Calu3 (cell line): ENCODE measurements around the gene CD200R1. TPM values are rescaled to one million over a fixed set of nuclear protein-coding genes. Genes with fewer than 3 reads are reported as not detected.

Experiments used
- BruUV-seq: library from RNA; stranded (reverse); fragments of 400-500 nt; replicated peaks from 2 replicates; lab custom pipeline; 2021; lab: Mats Ljungman, UMichigan
- CTCF ChIA-PET: fragments of 300-600 bp; sonication (Branson Sonifier 250); formaldehyde crosslinking; loops from one replicate; lab custom pipeline; 2022; ENCODE audit warnings: antibody characterized with exemption; lab: Charles Lee
- DNase-seq: peaks from one replicate; pipeline ENCODE4 v3.0.0; 2022
- H3K27ac Mint-ChIP-seq: one replicate; pipeline ENCODE4 v1.8.0; 2022; ENCODE audit warnings: mixed read lengths; ENCODE audit not compliant: unreplicated experiment
- H3K27me3 Mint-ChIP-seq: one replicate; pipeline ENCODE4 v1.8.0; 2022; ENCODE audit warnings: mixed read lengths; ENCODE audit not compliant: unreplicated experiment
- H3K36me3 Mint-ChIP-seq: one replicate; pipeline ENCODE4 v1.8.0; 2022; ENCODE audit warnings: mild to moderate bottlenecking, moderate library complexity, mixed read lengths; ENCODE audit not compliant: insufficient read depth, unreplicated experiment
- H3K4me1 Mint-ChIP-seq: one replicate; pipeline ENCODE4 v1.8.0; 2022; ENCODE audit warnings: mild to moderate bottlenecking, low read depth, mixed read lengths; ENCODE audit not compliant: unreplicated experiment
- H3K4me3 Mint-ChIP-seq: one replicate; pipeline ENCODE4 v1.8.0; 2022; ENCODE audit warnings: mild to moderate bottlenecking, low read depth, moderate library complexity, mixed read lengths; ENCODE audit not compliant: unreplicated experiment
- H3K9me3 Mint-ChIP-seq: one replicate; pipeline ENCODE4 v1.8.0; 2022; ENCODE audit warnings: low read depth, mixed read lengths; ENCODE audit not compliant: unreplicated experiment
- intact Hi-C: fragments of 100-400 bp; cut with micrococcal nuclease; formaldehyde crosslinking; loops from one replicate; pipeline ENCODE4 v1.10.0; 2022; ENCODE audit not compliant: unreplicated experiment
- total RNA-seq: library from RNA; stranded (reverse); gene quantifications from 2 replicates; pipeline ENCODE4 v1.2.3, GENCODE V29; 2022
- TF ChIP-seq, protein P1 (sequence below): fragments of 200-600 bp; IDR thresholded peaks from one replicate; pipeline ENCODE4 v1.8.0; 2022; ENCODE audit warnings: antibody characterized with exemption; ENCODE audit not compliant: unreplicated experiment

CD200R1 gene
- total RNA-seq, 1 experiment from 2014 or later = not detected

- DNase-seq = no peak
- CTCF ChIA-PET = no interaction called here
- intact Hi-C loops = no loop called here
- no peaks in the 10 kb centered on the region for H3K4me1 Mint-ChIP-seq
- TF ChIP-seq, protein P1, sequence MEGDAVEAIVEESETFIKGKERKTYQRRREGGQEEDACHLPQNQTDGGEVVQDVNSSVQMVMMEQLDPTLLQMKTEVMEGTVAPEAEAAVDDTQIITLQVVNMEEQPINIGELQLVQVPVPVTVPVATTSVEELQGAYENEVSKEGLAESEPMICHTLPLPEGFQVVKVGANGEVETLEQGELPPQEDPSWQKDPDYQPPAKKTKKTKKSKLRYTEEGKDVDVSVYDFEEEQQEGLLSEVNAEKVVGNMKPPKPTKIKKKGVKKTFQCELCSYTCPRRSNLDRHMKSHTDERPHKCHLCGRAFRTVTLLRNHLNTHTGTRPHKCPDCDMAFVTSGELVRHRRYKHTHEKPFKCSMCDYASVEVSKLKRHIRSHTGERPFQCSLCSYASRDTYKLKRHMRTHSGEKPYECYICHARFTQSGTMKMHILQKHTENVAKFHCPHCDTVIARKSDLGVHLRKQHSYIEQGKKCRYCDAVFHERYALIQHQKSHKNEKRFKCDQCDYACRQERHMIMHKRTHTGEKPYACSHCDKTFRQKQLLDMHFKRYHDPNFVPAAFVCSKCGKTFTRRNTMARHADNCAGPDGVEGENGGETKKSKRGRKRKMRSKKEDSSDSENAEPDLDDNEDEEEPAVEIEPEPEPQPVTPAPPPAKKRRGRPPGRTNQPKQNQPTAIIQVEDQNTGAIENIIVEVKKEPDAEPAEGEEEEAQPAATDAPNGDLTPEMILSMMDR = no peak
- no peak overlapping the region for H3K27ac Mint-ChIP-seq
- no peaks in the 10 kb centered on the region for H3K27me3 Mint-ChIP-seq
- H3K9me3 Mint-ChIP-seq = no peaks in the 10 kb centered on the region
- H3K4me3 Mint-ChIP-seq = no peak overlapping the region
- BruUV-seq = no TSS peak
- H3K36me3 Mint-ChIP-seq = peaks cover 12% of the 10 kb centered on the region
Observed at GRCh38 chr3:113002679-113003078, 27.8 kb upstream of the CD200R1 start.

- H3K36me3 Mint-ChIP-seq = peaks cover 12% of the 10 kb centered on the region
- no TSS peak for BruUV-seq
- no peak overlapping the region for H3K27ac Mint-ChIP-seq
Observed at GRCh38 chr3:113002037-113002436, 27.1 kb upstream of the CD200R1 start.

GRCh38 chr3:113000691-113001090 lies 25.8 kb upstream of the CD200R1 start:
- intact Hi-C loops = no loop called here
- no peaks in the 10 kb centered on the region for H3K27me3 Mint-ChIP-seq
- no peak overlapping the region for H3K4me3 Mint-ChIP-seq
- TF ChIP-seq, protein P1 = no peak
- no peaks in the 10 kb centered on the region for H3K9me3 Mint-ChIP-seq
- DNase-seq = no peak
- no TSS peak for BruUV-seq
- H3K27ac Mint-ChIP-seq = no peak overlapping the region
- H3K4me1 Mint-ChIP-seq = no peaks in the 10 kb centered on the region
- CTCF ChIA-PET = interaction anchor here (0.9 kb wide), 1 partner anchor 35 kb away, joined by 4 read pairs; no protein-coding TSS in a partner anchor
- H3K36me3 Mint-ChIP-seq = peaks cover 10% of the 10 kb centered on the region

More at GRCh38 chr3:113002037-113002436, 27.1 kb upstream of the CD200R1 start:
- no peak for DNase-seq
- intact Hi-C loops = no loop called here
- Mint-ChIP-seq H3K4me1 (no peaks in the 10 kb centered on the region), H3K27me3 (no peaks in the 10 kb centered on the region), H3K4me3 (no peak overlapping the region), H3K9me3 (no peaks in the 10 kb centered on the region)
- TF ChIP-seq, protein P1 = no peak
- CTCF ChIA-PET = no interaction called here

DNA sequence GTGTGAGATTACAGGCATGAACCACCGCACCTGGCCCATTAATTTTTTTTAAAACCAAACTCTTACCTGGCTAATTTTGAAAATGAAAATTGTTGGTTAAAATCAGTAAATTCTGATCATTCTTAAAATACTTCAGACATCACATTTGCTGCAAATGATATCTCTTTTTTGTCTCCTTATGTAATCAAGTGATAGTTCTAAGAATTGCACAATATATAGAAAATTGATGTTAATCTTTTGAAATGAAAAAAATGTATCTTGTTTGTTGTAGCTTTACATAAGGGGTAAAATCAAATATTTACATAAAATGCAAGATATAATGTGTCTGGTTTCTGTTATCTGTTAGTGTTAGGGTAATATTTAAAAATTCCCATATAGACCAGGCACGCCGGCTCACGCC lies 20.9 kb upstream of the CD200R1 start:
- Mint-ChIP-seq H3K9me3 (no peaks in the 10 kb centered on the region), H3K36me3 (peaks cover 10% of the 10 kb centered on the region), H3K27ac (no peak overlapping the region), H3K4me3 (no peak overlapping the region), H3K27me3 (no peaks in the 10 kb centered on the region), H3K4me1 (peaks cover 9% of the 10 kb centered on the region)
- no TSS peak for BruUV-seq
- CTCF ChIA-PET = interaction anchor here (0.7 kb wide), 2 partner anchors 26 to 279 kb away, joined by 4 read pairs; no protein-coding TSS in a partner anchor
- no peak for DNase-seq
- TF ChIP-seq, protein P1 = no peak
- intact Hi-C loops = no loop called here
